Kidney epithelial cell (primary cell): ENCODE results near the gene RBP5. TPM values are rescaled to one million over a fixed set of nuclear protein-coding genes. Genes with fewer than 3 reads are reported as not detected.

Experiments
- DNase-seq: peaks from one replicate; pipeline ENCODE4 v3.0.0-alpha.2; 2010; ENCODE audit warnings: low read depth
- H3K27me3 ChIP-seq: 2 replicates; pipeline ENCODE4 v1.6.0; 2011; ENCODE audit warnings: low read length; ENCODE audit not compliant: control insufficient read depth, insufficient read depth
- H3K36me3 ChIP-seq: 2 replicates; pipeline ENCODE4 v1.5.1; 2011; ENCODE audit warnings: low read length; ENCODE audit not compliant: control insufficient read depth, insufficient read depth
- H3K4me3 ChIP-seq: 2 replicates; pipeline ENCODE4 v1.5.1; 2011; ENCODE audit warnings: low read depth, mild to moderate bottlenecking, control low read depth, low read length
- CTCF ChIP-seq: IDR thresholded peaks from 2 replicates; pipeline ENCODE4 v1.5.1; 2011; ENCODE audit warnings: mild to moderate bottlenecking, moderate library complexity, low read length, control low read depth, inconsistent platforms; ENCODE audit not compliant: insufficient read depth, poor library complexity, severe bottlenecking
- total RNA-seq: library from RNA; depleted of rRNA; stranded (reverse); fragments of >200 nt; gene quantifications from 2 replicates; pipeline ENCODE4 v1.2.3, GENCODE V29; 2015

RBP5 gene
- total RNA-seq, 1 donor from 2014 or later, result not detected

- Histone ChIP-seq H3K27me3 (no peaks in the 10 kb centered on the region), H3K4me3 (no peak overlapping the region), H3K36me3 (no peaks in the 10 kb centered on the region)
- no peak for TF ChIP-seq CTCF
- peak; percentile 42 for DNase-seq
These were observed 48.9 kb downstream of the RBP5 start for GRCh38 chr12:7079826-7080125.

GRCh38 chr12:7078163-7078562 is 50.5 kb downstream of the RBP5 start:
- no peaks in the 10 kb centered on the region for H3K36me3 ChIP-seq
- H3K27me3 ChIP-seq, result no peaks in the 10 kb centered on the region
- no peak overlapping the region for H3K4me3 ChIP-seq
- no peak for DNase-seq
- no peak for TF ChIP-seq CTCF

- TF ChIP-seq CTCF, result no peak
- no peak for DNase-seq
- H3K36me3 ChIP-seq, result no peaks in the 10 kb centered on the region
- no peaks in the 10 kb centered on the region for H3K27me3 ChIP-seq
- H3K4me3 ChIP-seq, result no peak overlapping the region
These were observed 52.2 kb downstream of the RBP5 start for GRCh38 chr12:7076493-7076892.

- no peaks in the 10 kb centered on the region for H3K36me3 ChIP-seq
- no peak for TF ChIP-seq CTCF
- H3K27me3 ChIP-seq, result no peaks in the 10 kb centered on the region
- no peak overlapping the region for H3K4me3 ChIP-seq
- no peak for DNase-seq
These were observed 52.8 kb downstream of the RBP5 start for GRCh38 chr12:7075939-7076338.

GRCh38 chr12:7075518-7075917 is 53.2 kb downstream of the RBP5 start:
- DNase-seq, result no peak
- TF ChIP-seq CTCF, result no peak
- no peaks in the 10 kb centered on the region for H3K36me3 ChIP-seq
- H3K27me3 ChIP-seq, result no peaks in the 10 kb centered on the region
- no peak overlapping the region for H3K4me3 ChIP-seq

DNA sequence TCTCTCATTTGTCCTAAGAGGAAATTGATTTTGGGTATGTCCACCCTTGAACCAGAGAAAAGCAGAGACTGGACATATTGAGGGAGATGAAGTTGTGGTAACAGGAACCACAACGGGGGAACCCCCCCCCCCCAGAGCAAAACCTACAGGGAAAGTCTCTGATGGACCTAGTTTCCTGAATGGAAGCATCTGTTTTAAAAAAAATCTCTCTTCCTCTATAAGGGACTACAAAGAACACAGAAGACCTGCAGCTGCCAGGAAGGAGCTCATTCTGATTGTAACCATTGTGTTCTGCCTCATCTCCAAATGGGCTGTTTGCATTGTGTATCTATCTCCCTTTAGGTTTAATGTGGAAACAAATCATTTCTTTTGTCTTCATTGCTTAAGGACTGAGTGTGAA is 54.7 kb downstream of the RBP5 start:
- TF ChIP-seq CTCF, result no peak
- no peaks in the 10 kb centered on the region for H3K36me3 ChIP-seq
- H3K27me3 ChIP-seq, result no peaks in the 10 kb centered on the region
- no peak overlapping the region for H3K4me3 ChIP-seq
- no peak for DNase-seq

Other genes starting within 250 kb of the RBP5 start
- 11.6 and 12.8 TPM in 2 replicates for gene LRRC23, start 224.1 kb downstream of the RBP5 start, total RNA-seq
- 27.0 and 33.7 TPM in 2 replicates for gene ENO2, start 214.3 kb downstream of the RBP5 start, total RNA-seq
- 32.7 and 38.6 TPM in 2 replicates for gene ATN1, start 200.9 kb downstream of the RBP5 start, total RNA-seq
- not detected in 2 replicates for gene RNU7-1, start 185.1 kb downstream of the RBP5 start, total RNA-seq
- gene C12orf57, start 184.9 kb downstream of the RBP5 start, total RNA-seq, result 216 and 236 TPM in 2 replicates
- 17.0 and 31.3 TPM in 2 replicates for gene PTPN6, start 177.5 kb downstream of the RBP5 start, total RNA-seq
- gene PHB2, start 158.2 kb downstream of the RBP5 start, total RNA-seq, result 360 and 474 TPM in 2 replicates
- 32.4 and 33.3 TPM in 2 replicates for gene EMG1, start 158.0 kb downstream of the RBP5 start, total RNA-seq
- 11.8 and 12.5 TPM in 2 replicates for gene LPCAT3, start 110.4 kb downstream of the RBP5 start, total RNA-seq
- gene C1S, start 68.2 kb downstream of the RBP5 start, total RNA-seq, result 2.8 and 4.0 TPM in 2 replicates
- 7.5 and 13.5 TPM in 2 replicates for gene C1R, start 36.4 kb downstream of the RBP5 start, total RNA-seq
- gene C1RL, start 19.7 kb downstream of the RBP5 start, total RNA-seq, result 26.6 and 29.6 TPM in 2 replicates
- 61.3 and 85.6 TPM in 2 replicates for gene CLSTN3, start 1.5 kb upstream of the RBP5 start, total RNA-seq
- gene PEX5, start 60.8 kb upstream of the RBP5 start, total RNA-seq, result 25.0 and 32.1 TPM in 2 replicates
- not detected in 2 replicates for gene ACSM4, start 175.2 kb upstream of the RBP5 start, total RNA-seq